Measurements from ENCODE around the gene TFPI2. TPM values are rescaled to one million over a fixed set of nuclear protein-coding genes. Genes with fewer than 3 reads are reported as not detected.

Gene TFPI2
- total RNA-seq, 4 donors from 2014 or later, result 0.44 to 10.7 (median 4.8) TPM

DNA sequence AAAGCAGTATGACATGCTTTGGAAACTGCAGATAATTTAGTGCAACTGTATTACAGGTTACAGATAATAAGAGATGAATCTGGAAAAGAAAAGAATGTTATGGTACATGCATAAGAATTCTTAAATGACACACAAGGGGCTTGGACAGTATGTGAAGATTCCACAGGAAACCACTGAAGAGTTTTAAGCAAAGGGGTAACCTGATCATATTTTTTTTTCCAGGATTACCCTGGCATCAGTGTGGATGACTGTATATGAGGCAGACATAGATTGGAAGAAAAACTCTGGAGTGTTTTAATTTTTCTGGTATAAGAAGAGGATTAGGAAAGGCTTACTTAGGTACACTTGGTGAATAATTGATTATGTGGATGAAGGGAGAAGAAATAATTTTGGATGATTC lies 8.1 kb downstream of the TFPI2 start:
- TF ChIP-seq, protein P1, sequence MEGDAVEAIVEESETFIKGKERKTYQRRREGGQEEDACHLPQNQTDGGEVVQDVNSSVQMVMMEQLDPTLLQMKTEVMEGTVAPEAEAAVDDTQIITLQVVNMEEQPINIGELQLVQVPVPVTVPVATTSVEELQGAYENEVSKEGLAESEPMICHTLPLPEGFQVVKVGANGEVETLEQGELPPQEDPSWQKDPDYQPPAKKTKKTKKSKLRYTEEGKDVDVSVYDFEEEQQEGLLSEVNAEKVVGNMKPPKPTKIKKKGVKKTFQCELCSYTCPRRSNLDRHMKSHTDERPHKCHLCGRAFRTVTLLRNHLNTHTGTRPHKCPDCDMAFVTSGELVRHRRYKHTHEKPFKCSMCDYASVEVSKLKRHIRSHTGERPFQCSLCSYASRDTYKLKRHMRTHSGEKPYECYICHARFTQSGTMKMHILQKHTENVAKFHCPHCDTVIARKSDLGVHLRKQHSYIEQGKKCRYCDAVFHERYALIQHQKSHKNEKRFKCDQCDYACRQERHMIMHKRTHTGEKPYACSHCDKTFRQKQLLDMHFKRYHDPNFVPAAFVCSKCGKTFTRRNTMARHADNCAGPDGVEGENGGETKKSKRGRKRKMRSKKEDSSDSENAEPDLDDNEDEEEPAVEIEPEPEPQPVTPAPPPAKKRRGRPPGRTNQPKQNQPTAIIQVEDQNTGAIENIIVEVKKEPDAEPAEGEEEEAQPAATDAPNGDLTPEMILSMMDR (IDR thresholded peaks at IDR 0.05; ENCODE audit: low read depth), result no peak

DNA sequence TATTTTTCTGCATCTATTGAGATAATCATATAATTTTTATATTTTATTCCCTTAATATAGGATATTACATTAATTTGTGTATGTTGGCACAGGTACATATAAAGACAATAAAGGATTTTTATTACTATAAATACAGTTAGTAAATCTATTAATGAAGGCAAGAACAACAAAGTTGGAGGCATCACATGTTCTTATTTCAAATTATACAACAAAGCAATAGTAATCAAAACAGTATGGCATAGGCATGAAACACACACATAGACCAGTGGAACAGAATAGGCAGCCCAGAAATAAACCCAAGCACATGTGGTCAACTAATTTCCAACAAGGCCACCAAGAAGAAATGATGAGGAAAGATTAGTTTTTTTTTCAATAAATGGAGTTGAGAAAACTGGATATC lies 11.2 kb downstream of the TFPI2 start:
- TF ChIP-seq, protein P1 (IDR thresholded peaks at IDR 0.05; ENCODE audit: low read depth), result no peak

DNA sequence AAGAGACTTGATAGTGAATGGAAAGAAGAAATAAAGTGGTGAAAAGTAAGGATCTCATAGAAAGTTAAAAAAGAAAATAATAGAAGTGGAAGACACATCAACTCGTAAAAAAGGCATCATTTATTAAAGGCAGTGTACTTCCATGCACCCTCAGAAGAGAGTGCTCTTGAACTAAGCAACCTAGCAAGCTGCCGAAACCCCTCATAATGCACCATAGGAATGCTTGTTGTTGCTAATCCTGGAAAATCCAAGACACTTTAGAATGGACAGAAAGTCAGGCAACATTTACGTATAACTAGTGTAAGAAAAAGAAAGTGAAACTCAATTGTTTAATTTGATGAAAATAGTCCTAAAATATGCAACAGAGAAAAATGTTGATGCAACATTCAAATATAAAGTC lies 12.8 kb downstream of the TFPI2 start:
- TF ChIP-seq, protein P1 (IDR thresholded peaks at IDR 0.05; ENCODE audit: low read depth), result no peak

DNA sequence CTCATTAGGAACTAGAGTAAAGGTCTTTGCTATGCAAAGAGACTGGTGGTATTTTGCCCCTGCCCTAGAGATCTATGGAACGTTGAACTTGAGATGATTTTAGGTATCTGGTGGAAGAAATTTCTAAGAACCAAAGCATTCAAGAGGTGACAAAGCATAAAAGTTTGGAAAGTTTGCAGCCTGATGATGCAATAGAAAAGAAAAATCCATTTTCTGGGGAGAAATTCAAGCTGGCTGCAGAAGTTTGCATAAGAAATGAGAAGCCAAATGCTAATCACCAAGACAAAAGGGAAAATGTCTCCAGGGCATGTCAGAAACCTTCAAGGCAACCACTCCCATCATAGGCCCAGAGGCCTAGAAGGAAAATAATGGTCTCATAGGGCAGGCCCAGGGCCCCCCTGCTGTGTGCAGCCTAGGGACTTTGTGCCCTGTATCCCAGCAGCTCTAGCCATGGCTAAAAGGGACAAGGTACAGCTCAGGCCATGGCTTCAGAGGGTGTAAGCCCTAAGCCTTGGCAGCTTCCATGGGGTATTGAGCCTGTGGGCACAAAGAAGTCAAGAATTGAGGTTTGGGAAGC lies 16.5 kb downstream of the TFPI2 start:
- TF ChIP-seq, protein P1 (IDR thresholded peaks at IDR 0.05; ENCODE audit: low read depth), result no peak

DNA sequence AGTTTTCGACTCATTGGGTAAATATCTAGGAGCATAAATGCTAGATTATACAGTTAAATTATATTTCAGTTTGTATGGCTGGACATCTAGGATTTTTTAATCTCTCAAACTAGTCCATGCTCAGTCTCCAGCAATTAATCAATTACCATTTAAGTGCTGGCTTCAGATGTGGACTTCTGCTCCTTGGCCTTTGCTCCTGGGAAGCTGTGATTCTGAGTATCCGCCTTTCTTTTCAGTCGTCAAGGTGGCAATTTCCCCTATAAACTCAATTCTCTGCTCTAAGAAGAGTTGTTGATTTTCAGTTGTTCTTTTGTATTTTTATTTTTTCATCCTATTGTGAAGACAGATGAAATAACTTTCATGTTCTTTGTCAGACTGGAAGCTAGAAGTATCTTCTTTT lies 23.7 kb downstream of the TFPI2 start:
- TF ChIP-seq, protein P1 (IDR thresholded peaks at IDR 0.05; ENCODE audit: low read depth), result no peak

DNA sequence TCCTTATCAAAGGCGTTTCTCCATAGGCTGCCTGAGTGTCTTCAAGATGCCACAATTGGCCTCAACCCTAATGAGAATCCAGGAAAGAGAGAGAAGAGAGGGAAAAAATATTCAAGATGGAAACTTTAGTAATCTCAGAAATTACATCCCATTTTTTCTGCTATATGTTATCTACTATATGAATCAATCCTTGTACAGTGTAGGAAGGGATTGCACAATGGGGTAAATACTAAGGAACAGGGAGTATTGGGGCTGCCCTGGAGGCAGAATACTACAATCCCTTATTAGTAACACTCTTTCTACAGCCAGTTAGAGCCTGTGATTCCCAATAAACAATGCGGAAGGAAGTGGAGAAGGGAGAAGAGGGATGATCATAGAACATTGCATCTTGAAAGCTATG lies 27.9 kb downstream of the TFPI2 start:
- TF ChIP-seq, protein P1 (IDR thresholded peaks at IDR 0.05; ENCODE audit: low read depth), result no peak

DNA sequence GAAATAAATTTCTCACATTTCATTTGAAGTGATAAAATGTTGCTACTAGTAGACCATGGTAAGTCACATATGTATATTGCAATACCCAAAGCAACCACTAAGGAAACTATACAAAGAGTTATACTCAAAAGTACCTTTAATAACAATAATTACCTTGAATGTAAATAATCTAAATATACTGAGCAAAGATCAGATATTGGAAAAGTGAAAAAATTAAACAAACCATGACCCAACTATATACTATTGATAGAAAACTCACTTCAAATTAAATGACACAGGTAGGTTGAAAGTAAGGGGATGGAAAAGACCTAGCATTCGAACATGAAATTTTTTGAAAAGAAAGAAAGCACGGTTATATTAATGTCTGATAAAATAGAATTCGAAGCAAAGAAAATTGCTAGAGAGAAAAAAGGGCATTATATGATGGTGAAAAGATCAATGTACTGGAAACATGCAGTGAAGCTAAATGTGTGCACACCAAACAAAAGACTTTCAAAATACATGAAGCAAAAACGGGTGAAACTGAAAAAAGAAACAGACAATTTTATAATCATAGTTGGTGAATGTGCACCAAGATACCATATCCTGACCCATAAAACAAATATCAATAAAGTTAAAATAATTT lies 29.1 kb downstream of the TFPI2 start:
- TF ChIP-seq, protein P1 (IDR thresholded peaks at IDR 0.05; ENCODE audit: low read depth), result no peak
